Activated naive CD8-positive, alpha-beta T cell treated with anti-CD3 and anti-CD28 coated beads, Interleukin-2, amount 50 U/mL, for 24 hours (primary cell): ENCODE data around the gene IL20.
"Not testable (repeated sequence)": the region's sequence is repeated elsewhere in the genome, so short reads cannot be mapped to it uniquely, and the experiment has no call there.

Experiments
- ATAC-seq: fragments of 150-1000 bp; cut with Tn5 transposase; one replicate; pipeline ENCODE4 v1.10.0; 2021
- DNase-seq: peaks from one replicate; pipeline ENCODE4 v3.0.0; 2021
- H3K27ac Mint-ChIP-seq: one replicate; pipeline ENCODE4 v1.8.0; 2021; ENCODE audit warnings: mild to moderate bottlenecking, mixed read lengths
- H3K27me3 Mint-ChIP-seq: one replicate; pipeline ENCODE4 v1.8.0; 2021; ENCODE audit warnings: mixed read lengths
- H3K36me3 Mint-ChIP-seq: one replicate; pipeline ENCODE4 v1.8.0; 2021; ENCODE audit warnings: low read depth, mixed read lengths
- H3K4me1 Mint-ChIP-seq: one replicate; pipeline ENCODE4 v1.8.0; 2021; ENCODE audit warnings: mixed read lengths
- H3K4me3 Mint-ChIP-seq: one replicate; pipeline ENCODE4 v1.8.0; 2021; ENCODE audit warnings: mild to moderate bottlenecking, moderate library complexity, mixed read lengths
- H3K9me3 Mint-ChIP-seq: one replicate; pipeline ENCODE4 v1.8.0; 2021; ENCODE audit warnings: mixed read lengths

The IL20 gene

DNA sequence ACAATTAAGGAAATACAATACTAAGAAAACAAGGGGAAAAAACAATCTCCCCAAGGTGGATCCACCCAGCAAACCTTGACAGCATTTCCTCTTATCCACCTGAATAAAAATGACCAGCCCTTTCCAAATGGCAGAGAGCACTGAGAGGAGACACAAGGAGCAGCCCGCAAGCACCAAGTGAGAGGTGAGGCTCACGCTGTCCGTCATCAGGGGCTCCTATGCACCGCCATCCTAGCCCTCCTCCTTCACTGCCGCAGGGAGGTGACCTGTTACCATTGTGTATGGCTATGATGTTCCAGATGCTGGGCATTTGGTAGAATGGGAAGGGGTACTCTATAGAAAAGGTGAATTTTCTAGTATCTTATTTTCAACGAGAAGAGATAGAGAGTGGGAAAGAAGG lies 31.2 kb upstream of the IL20 start:
- ATAC-seq, result no peak
- no peak for DNase-seq
- H3K9me3 Mint-ChIP-seq, result no peaks in the 10 kb centered on the region
- H3K27ac Mint-ChIP-seq, result no peak overlapping the region
- H3K27me3 Mint-ChIP-seq, result peaks cover 4% of the 10 kb centered on the region
- no peak overlapping the region for H3K4me3 Mint-ChIP-seq
- H3K36me3 Mint-ChIP-seq, result no peaks in the 10 kb centered on the region
- H3K4me1 Mint-ChIP-seq, result peaks cover 27% of the 10 kb centered on the region

DNA sequence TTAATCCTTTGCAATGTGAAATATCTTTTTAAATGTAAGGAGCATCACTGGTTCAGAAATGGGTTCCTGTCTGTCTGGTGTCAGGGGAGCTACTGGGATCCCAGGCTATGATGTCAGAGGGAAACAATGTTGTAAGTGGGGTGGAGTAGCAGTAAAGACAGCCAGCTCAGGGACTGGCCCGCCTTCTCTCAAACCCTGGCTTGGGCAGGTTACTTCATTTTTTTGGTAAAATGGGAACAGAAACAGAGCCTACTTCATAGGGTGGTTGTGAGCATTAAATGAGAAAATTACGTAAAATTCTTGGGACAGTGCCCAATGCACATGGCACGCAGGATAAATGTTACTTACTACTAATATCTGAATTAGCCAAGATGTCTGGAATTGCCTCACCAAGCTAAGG lies 30.7 kb upstream of the IL20 start:
- DNase-seq (no peak), ATAC-seq (no peak)
- H3K4me3 Mint-ChIP-seq, result no peak overlapping the region
- no peaks in the 10 kb centered on the region for H3K9me3 Mint-ChIP-seq
- H3K36me3 Mint-ChIP-seq, result no peaks in the 10 kb centered on the region
- peaks cover 22% of the 10 kb centered on the region for H3K4me1 Mint-ChIP-seq
- no peak overlapping the region for H3K27ac Mint-ChIP-seq
- peaks cover 4% of the 10 kb centered on the region for H3K27me3 Mint-ChIP-seq

DNA sequence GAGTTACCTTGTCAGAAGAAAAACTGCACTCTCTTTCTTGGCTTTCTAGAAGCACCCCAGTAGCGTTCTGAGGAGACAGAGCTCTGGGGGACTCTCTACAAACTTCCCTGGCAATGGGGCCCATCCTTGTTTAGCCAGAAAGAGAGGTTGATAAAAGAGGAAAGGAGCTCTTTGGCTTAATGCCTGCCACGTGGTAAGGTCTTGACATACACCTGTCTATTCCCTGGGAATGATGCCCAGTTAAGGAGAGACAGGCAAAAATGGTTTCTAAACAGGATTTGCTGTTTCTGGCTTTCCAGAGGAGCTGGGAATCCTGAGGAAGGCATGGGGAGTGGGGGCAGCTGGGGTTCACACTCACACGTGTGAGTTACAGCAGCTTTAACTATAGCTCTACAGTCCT lies 30.2 kb upstream of the IL20 start:
- no peak overlapping the region for H3K4me3 Mint-ChIP-seq
- no peaks in the 10 kb centered on the region for H3K9me3 Mint-ChIP-seq
- peaks cover 4% of the 10 kb centered on the region for H3K27me3 Mint-ChIP-seq
- H3K27ac Mint-ChIP-seq, result no peak overlapping the region
- DNase-seq, result no peak
- no peak for ATAC-seq
- H3K36me3 Mint-ChIP-seq, result no peaks in the 10 kb centered on the region
- H3K4me1 Mint-ChIP-seq, result peaks cover 17% of the 10 kb centered on the region

DNA sequence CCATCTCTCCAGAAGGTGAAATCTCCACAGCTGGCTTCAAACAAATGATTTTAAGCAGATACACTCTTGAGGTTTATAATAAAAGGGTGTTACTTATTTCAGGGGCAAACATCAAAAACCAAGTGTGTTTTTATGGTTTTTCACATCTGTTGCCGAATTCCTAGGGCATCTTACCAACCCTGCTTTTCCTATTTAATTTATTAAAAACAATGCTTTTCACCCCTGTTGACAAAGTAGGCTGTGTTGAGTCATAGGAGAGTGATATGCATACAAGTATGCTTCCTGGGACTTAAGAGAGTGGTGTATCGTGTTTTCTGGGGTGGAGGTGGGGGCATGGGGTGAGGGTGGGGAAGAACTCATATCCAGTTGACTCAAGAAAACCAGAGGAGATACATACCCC lies 29.3 kb upstream of the IL20 start:
- Mint-ChIP-seq H3K9me3 (no peaks in the 10 kb centered on the region), H3K4me3 (no peak overlapping the region), H3K27me3 (peaks cover 4% of the 10 kb centered on the region), H3K27ac (no peak overlapping the region), H3K4me1 (peaks cover 18% of the 10 kb centered on the region), H3K36me3 (no peaks in the 10 kb centered on the region)
- no peak for DNase-seq
- no peak for ATAC-seq

DNA sequence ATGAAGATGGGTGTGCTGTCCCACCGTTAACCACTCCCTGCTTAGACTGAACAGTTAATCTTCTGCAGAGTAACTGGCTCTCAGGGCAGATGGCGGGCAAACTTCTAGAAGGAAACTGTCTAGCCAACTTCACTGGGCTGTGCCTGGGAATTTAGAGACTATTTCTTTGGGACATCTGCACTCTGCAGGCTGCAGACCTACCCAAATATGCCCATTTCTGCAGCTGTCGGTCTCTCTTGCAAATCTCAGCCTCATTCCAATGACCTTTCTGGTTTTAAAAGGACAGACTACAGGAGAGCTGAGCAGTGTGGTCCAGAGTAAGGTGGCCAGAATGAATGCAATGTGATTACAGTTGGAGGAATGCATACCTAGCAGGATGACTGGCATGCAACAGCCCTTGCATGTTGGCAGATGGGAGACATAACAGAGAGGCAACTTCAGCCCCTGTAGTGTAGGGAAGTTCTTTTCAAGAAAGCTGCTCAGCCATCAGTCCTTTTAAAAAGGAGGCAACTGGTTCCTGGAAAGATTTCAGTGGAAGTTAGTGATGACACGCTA lies 26.3 kb upstream of the IL20 start:
- H3K9me3 Mint-ChIP-seq, result no peaks in the 10 kb centered on the region
- no peaks in the 10 kb centered on the region for H3K36me3 Mint-ChIP-seq
- H3K27ac Mint-ChIP-seq, result no peak overlapping the region
- ATAC-seq, result no peak
- peaks cover 5% of the 10 kb centered on the region for H3K4me1 Mint-ChIP-seq
- no peak overlapping the region for H3K4me3 Mint-ChIP-seq
- H3K27me3 Mint-ChIP-seq, result peaks cover 4% of the 10 kb centered on the region
- no peak for DNase-seq

DNA sequence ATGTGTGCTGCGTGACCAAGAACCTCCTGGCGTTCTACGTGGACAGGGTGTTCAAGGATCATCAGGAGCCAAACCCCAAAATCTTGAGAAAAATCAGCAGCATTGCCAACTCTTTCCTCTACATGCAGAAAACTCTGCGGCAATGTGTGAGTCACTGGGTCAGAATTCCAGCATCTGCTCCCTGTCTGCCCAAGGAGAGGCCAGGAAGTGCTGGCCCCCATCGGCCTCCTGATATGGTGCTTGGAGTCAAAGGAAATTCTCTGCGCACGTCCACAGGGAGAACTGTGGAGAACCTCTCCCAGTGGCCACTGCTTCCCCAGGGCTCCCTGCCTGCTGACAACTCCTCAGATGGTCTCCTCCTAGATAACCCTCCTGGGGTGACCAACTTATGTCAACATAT lies 25.6 kb upstream of the IL20 start:
- H3K9me3 Mint-ChIP-seq, result no peaks in the 10 kb centered on the region
- no peak for DNase-seq
- no peak overlapping the region for H3K27ac Mint-ChIP-seq
- no peak for ATAC-seq
- peaks cover 4% of the 10 kb centered on the region for H3K27me3 Mint-ChIP-seq
- no peak overlapping the region for H3K4me3 Mint-ChIP-seq
- peaks cover 5% of the 10 kb centered on the region for H3K4me1 Mint-ChIP-seq
- no peaks in the 10 kb centered on the region for H3K36me3 Mint-ChIP-seq

DNA sequence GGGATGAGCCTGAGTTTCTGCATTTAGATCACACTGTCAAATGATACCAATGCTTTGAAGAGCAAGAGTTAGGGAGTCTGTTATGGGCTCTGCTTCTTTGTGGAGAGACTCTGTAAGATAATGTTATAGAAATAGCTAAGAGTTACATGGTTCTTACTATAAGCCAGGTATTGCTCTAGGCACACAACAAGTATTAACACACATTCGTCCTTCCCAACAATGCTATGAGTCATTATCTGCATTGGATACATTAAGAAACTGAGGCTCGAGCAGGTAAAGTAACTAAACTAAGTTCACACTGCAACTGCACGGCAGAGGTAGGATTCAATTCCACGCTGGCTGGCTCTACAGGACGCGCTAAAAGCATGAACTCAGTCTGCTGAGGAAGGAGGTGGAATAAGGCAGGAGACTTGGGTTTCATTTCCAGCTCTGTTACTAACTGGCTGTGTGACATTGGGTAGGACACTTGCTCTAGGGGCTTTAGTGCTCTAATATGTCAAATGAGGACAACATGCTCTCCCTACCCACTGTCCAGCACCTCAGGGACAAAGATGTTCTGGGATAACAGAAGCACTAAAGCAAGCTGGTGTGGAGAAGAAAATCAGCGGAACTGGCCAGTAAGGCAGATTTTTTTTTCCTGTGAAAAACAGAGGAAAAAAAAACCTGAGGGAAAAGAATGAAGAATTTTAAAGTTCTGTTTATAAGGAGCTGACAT lies 23.7 kb upstream of the IL20 start:
- DNase-seq, result no peak
- H3K9me3 Mint-ChIP-seq, result no peaks in the 10 kb centered on the region
- no peaks in the 10 kb centered on the region for H3K36me3 Mint-ChIP-seq
- H3K27me3 Mint-ChIP-seq, result peaks cover 4% of the 10 kb centered on the region
- peaks cover 5% of the 10 kb centered on the region for H3K4me1 Mint-ChIP-seq
- H3K4me3 Mint-ChIP-seq, result no peak overlapping the region
- no peak overlapping the region for H3K27ac Mint-ChIP-seq
- ATAC-seq, result no peak

DNA sequence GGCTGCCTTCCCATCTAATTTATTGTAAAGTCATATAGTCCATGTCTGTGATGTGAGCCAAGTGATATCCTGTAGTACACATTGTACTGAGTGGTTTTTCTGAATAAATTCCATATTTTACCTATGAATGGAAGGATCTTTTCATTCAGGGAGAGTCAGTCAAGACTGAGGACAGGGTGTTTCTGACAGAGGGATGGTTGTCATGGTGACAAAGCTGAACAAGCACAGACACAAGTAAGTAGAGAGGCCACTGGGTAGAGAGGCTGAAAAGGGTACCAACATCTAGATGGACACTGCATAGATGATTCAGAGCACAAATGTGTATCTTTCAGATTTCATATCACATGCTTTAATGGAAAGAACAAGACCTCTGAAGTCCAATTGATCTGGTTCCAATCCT lies 22.6 kb upstream of the IL20 start:
- Mint-ChIP-seq H3K4me3 (no peak overlapping the region), H3K27me3 (no peaks in the 10 kb centered on the region), H3K36me3 (no peaks in the 10 kb centered on the region), H3K27ac (no peak overlapping the region), H3K9me3 (no peaks in the 10 kb centered on the region), H3K4me1 (peaks cover 5% of the 10 kb centered on the region)
- ATAC-seq (no peak), DNase-seq (no peak)

DNA sequence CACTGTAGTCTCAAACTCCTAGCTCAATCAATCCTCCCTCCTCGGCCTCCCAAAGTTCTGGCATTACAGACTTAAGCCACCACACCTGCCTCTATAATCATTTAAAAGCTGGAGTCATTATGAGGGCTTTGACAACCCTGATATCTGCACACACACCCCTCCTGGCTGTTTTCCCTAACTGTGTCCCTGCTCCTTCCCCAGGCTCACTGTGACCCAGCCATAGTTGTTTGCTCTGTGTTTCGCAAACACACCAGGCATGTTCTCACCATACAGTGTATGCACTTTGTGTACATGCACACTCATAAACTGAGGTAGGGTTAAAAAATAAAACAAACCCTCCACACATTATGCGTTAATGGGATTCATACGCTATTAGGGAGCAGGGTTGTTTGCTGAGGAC lies 21.8 kb upstream of the IL20 start:
- no peaks in the 10 kb centered on the region for H3K9me3 Mint-ChIP-seq
- peaks cover 3% of the 10 kb centered on the region for H3K27me3 Mint-ChIP-seq
- H3K4me1 Mint-ChIP-seq, result peaks cover 5% of the 10 kb centered on the region
- H3K27ac Mint-ChIP-seq, result no peak overlapping the region
- no peak for DNase-seq
- no peak overlapping the region for H3K4me3 Mint-ChIP-seq
- no peaks in the 10 kb centered on the region for H3K36me3 Mint-ChIP-seq
- no peak for ATAC-seq

DNA sequence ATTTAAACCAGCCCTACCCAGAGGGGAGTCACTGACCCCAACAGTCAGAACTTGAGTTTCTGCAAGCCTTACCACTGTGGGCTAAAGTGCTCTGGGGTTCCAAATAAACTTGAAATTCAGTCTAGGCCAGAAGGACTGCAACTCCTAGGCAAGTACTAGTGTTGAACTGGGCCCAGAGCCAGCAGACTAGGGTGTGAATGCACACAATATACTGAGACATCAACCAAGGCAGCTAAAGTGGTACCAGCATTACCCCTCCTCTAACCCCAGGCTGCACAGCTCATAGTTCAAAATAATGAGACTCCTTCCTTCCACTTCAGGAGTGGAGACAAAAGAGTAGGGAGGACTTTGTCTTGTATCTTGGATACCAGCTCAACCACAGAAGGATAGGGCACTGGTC lies 18.9 kb upstream of the IL20 start:
- Mint-ChIP-seq H3K36me3 (no peaks in the 10 kb centered on the region), H3K4me3 (no peak overlapping the region), H3K4me1 (no peaks in the 10 kb centered on the region), H3K27me3 (peaks cover 8% of the 10 kb centered on the region), H3K27ac (no peak overlapping the region), H3K9me3 (no peaks in the 10 kb centered on the region)
- ATAC-seq, result no peak
- DNase-seq, result no peak

DNA sequence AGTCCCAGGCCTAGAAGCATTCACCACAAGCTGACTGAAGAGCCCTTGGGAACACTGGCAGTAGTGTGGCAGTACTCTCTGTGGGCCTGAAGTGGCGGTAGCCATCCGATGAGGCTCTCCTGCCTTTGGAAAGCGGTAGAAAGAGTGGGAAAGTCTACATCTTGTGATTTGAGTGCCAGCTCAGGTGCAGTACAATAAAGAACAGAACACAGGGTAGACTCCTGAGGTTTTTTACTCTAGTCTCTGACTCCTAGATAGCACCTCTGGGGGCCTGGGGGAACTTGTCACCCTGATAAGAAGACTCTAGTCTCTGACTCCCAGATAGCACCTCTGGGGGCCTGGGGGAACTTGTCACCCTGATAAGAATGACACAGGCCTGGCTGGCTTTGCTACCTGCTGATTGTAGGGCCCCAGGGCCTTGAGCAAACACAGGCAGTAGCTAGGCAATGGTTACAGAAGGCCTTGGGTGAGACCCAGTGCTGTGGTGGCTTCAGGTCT lies 18.0 kb upstream of the IL20 start:
- no peak for ATAC-seq
- no peaks in the 10 kb centered on the region for H3K4me1 Mint-ChIP-seq
- H3K36me3 Mint-ChIP-seq, result no peaks in the 10 kb centered on the region
- no peak overlapping the region for H3K4me3 Mint-ChIP-seq
- no peaks in the 10 kb centered on the region for H3K9me3 Mint-ChIP-seq
- H3K27me3 Mint-ChIP-seq, result peaks cover 8% of the 10 kb centered on the region
- no peak overlapping the region for H3K27ac Mint-ChIP-seq
- no peak for DNase-seq

DNA sequence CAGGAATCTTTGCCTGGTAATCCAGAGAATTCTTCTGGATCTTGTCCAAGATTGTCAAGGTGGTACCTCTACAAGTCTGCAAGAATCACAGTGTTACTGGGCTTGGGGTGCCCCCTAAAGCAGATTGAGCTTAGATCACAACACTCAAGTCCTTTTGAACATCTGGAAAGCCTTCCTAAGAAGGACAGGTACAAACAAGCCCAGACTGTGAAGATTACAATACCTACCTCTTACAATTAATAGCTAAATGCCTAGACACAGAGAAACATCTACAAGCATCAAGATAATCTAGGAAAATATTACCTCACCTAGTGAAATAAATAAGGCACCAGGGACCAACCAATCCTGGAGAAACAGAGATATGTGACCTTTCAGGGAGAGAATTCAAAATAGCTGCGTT lies 17.5 kb upstream of the IL20 start:
- peaks cover 8% of the 10 kb centered on the region for H3K27me3 Mint-ChIP-seq
- H3K4me3 Mint-ChIP-seq, result no peak overlapping the region
- no peaks in the 10 kb centered on the region for H3K36me3 Mint-ChIP-seq
- DNase-seq (no peak), ATAC-seq (no peak)
- no peak overlapping the region for H3K27ac Mint-ChIP-seq
- no peaks in the 10 kb centered on the region for H3K4me1 Mint-ChIP-seq
- no peaks in the 10 kb centered on the region for H3K9me3 Mint-ChIP-seq

DNA sequence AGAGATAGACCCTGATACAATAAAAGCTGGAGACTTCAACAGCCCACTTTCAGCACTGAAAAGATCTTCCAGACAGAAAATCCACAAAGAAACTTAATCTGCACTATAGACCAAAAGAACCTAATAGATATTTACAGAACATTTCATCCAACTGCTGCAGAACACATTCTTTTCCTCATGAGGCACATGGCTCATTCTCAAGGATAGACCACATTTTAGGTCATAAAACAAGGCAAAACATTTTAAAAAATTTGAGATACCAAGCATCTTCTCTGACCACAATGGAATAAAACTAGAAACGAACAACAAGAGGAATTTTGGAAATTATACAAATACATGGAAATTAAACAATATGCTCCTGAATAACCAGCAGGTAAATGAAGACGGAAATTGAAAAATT lies 15.0 kb upstream of the IL20 start:
- DNase-seq, result no peak
- H3K4me1 Mint-ChIP-seq, result no peaks in the 10 kb centered on the region
- H3K36me3 Mint-ChIP-seq, result no peaks in the 10 kb centered on the region
- peaks cover 8% of the 10 kb centered on the region for H3K27me3 Mint-ChIP-seq
- ATAC-seq, result no peak
- H3K9me3 Mint-ChIP-seq, result no peaks in the 10 kb centered on the region
- H3K27ac Mint-ChIP-seq, result no peak overlapping the region
- no peak overlapping the region for H3K4me3 Mint-ChIP-seq

DNA sequence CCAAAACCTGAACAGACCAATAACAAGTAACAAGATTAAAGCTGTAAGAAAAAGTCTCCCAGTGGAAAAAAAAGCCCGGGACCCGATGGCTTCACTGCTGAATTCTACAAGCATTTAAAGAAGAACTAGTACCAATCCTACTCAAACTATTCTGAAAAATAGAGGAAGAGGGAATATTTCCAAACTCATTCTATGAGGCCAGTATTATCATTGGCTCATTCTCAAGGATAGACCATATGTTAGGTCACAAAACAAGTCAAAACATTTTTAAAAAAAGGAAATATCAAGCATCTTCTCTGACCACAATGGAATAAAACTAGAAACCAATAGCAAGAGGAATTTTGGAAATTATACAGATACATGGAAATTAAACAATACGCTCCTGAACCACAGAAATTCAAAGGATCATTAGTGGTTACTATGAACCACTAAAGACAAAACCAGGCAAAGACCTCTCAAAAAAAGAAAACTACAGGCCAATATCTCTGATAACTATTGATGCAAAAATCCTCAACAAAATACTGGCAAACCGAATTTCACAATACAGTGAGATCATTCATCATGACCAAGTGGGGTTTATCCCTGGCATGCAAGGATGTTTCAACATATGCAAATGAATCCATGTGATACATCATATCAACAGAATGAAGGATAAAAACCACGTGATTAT lies 13.9 kb upstream of the IL20 start:
- ATAC-seq, result no peak
- no peak overlapping the region for H3K4me3 Mint-ChIP-seq
- H3K4me1 Mint-ChIP-seq, result peaks cover 2% of the 10 kb centered on the region
- no peaks in the 10 kb centered on the region for H3K36me3 Mint-ChIP-seq
- no peak for DNase-seq
- peaks cover 8% of the 10 kb centered on the region for H3K27me3 Mint-ChIP-seq
- H3K27ac Mint-ChIP-seq, result no peak overlapping the region
- H3K9me3 Mint-ChIP-seq, result no peaks in the 10 kb centered on the region

DNA sequence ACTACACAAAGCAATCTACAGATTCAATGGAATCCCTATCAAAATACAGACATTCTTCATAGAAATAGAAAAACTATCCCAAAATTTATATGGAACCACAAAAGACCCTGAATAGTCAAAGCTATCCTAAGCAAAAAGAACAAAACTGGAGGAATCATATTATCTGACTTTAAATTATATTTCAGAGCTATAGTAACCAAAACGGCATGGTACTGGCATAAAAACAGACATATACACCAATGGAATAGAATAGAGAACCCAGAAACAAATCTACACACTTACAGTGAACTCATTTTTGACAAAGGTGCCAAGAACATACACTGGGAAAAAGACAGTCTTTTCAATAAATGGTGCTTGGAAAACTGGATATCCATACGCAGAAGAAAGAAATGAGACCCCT lies 12.8 kb upstream of the IL20 start:
- ATAC-seq, DNase-seq, H3K4me3 Mint-ChIP-seq, H3K27ac Mint-ChIP-seq, H3K27me3 Mint-ChIP-seq, H3K9me3 Mint-ChIP-seq, H3K4me1 Mint-ChIP-seq, H3K36me3 Mint-ChIP-seq: not testable (repeated sequence)
